Liver (tissue), 9 donors: ENCODE measurements around the gene CNTN5. TPM values are rescaled to one million over a fixed set of nuclear protein-coding genes. Genes with fewer than 3 reads are reported as not detected.

ENCODE experiments used
- DNase-seq: peaks from one replicate; pipeline ENCODE4 v3.0.0-alpha.2; 2017; ENCODE audit warnings: low spot score
- H3K27ac ChIP-seq, 2 donors: one replicate each; pipeline ENCODE4 v1.7.0; 2013; ENCODE audit warnings: inconsistent platforms in 2 of 2, low read length in 2 of 2, control low read depth in 1 of 2, low read depth in 1 of 2, mild to moderate bottlenecking in 1 of 2
- H3K27me3 ChIP-seq, 4 donors: one replicate each; pipeline versions ENCODE4 v1.6.1 to v1.7.0; 2013; ENCODE audit warnings: low read length in 3 of 4, inconsistent platforms in 1 of 4, mild to moderate bottlenecking in 1 of 4, moderate library complexity in 1 of 4; ENCODE audit not compliant: control insufficient read depth in 4 of 4, insufficient read depth in 4 of 4
- H3K36me3 ChIP-seq, 4 donors: one replicate each; pipeline versions ENCODE4 v1.6.1 to v1.7.0; 2013; ENCODE audit warnings: low read length in 3 of 4, mild to moderate bottlenecking in 3 of 4, low read depth in 1 of 4, moderate library complexity in 1 of 4; ENCODE audit not compliant: control insufficient read depth in 4 of 4, insufficient read depth in 3 of 4
- H3K4me1 ChIP-seq, 4 donors: one replicate each; pipeline versions ENCODE4 v1.6.1 to v1.7.0; 2013; ENCODE audit warnings: low read length in 3 of 4, mild to moderate bottlenecking in 3 of 4, moderate library complexity in 1 of 4; ENCODE audit not compliant: control insufficient read depth in 4 of 4, insufficient read depth in 4 of 4
- H3K4me3 ChIP-seq, 3 donors: one replicate each; pipeline versions ENCODE4 v1.6.1 to v1.7.0; 2013; ENCODE audit warnings: low read length in 3 of 3, control low read depth in 1 of 3, low read depth in 1 of 3, mild to moderate bottlenecking in 1 of 3
- H3K9ac ChIP-seq, 2 donors: one replicate each; pipeline ENCODE4 v1.7.0; 2013; ENCODE audit warnings: low read length in 2 of 2, mild to moderate bottlenecking in 2 of 2, moderate library complexity in 2 of 2, control low read depth in 1 of 2, low read depth in 1 of 2
- H3K9me3 ChIP-seq, 4 donors: one replicate each; pipeline versions ENCODE4 v1.6.1 to v1.7.0; 2013; ENCODE audit warnings: low read length in 3 of 4; ENCODE audit not compliant: control insufficient read depth in 4 of 4
- EGR1 ChIP-seq, 2 donors: IDR thresholded peaks; 2 replicates each; pipeline ENCODE4 v1.6.1; 2016 to 2018; ENCODE audit warnings: antibody characterized with exemption in 2 of 2, low read depth in 2 of 2
- FOXA1 ChIP-seq: IDR thresholded peaks from 2 replicates; pipeline ENCODE4 v1.6.1; 2016; ENCODE audit warnings: antibody characterized with exemption
- FOXA2 ChIP-seq: IDR thresholded peaks from 2 replicates; pipeline ENCODE4 v1.6.1; 2016; ENCODE audit warnings: antibody characterized with exemption
- GABPA ChIP-seq, 2 donors: IDR thresholded peaks in 1 of 2; conservative IDR thresholded peaks in 1 of 2; 2 replicates each; pipeline ENCODE4 v1.6.1; 2016; ENCODE audit warnings: antibody characterized with exemption in 2 of 2, mild to moderate bottlenecking in 1 of 2, moderate library complexity in 1 of 2
- HNF4A ChIP-seq, 2 donors: conservative IDR thresholded peaks; 2 replicates each; pipeline ENCODE4 v1.6.1; 2016; ENCODE audit warnings: antibody characterized with exemption in 2 of 2, mild to moderate bottlenecking in 2 of 2
- HNF4G ChIP-seq: IDR thresholded peaks from 2 replicates; pipeline ENCODE4 v1.6.1; 2016; ENCODE audit warnings: antibody characterized with exemption
- NR2F2 ChIP-seq: IDR thresholded peaks from 2 replicates; pipeline ENCODE4 v1.6.1; 2016; ENCODE audit warnings: antibody characterized with exemption
- RAD21 ChIP-seq, 2 donors: IDR thresholded peaks; 2 replicates each; pipeline ENCODE4 v1.6.1; 2016; ENCODE audit warnings: antibody characterized with exemption in 2 of 2, mild to moderate bottlenecking in 2 of 2
- RXRA ChIP-seq, 2 donors: IDR thresholded peaks; 2 replicates each; pipeline ENCODE4 v1.6.1; 2017 to 2018; ENCODE audit warnings: antibody characterized with exemption in 2 of 2, mild to moderate bottlenecking in 1 of 2
- SP1 ChIP-seq: IDR thresholded peaks from 2 replicates; pipeline ENCODE4 v1.6.1; 2018; ENCODE audit warnings: antibody characterized with exemption, mild to moderate bottlenecking
- TAF1 ChIP-seq: conservative IDR thresholded peaks from 2 replicates; pipeline ENCODE4 v1.6.1; 2016; ENCODE audit warnings: antibody characterized with exemption, mild to moderate bottlenecking
- YY1 ChIP-seq: IDR thresholded peaks from 2 replicates; pipeline ENCODE4 v1.6.1; 2016; ENCODE audit warnings: antibody characterized with exemption, mild to moderate bottlenecking
- whole genome bisulfite sequencing: extraction: QIAGEN DNeasy Blood & Tissue Kit; methylation state at CpG from one replicate; pipeline ENCODE4 v1.1.7; 2013; 5-methylcytosine and 5-hydroxymethylcytosine counted together
- polyA plus RNA-seq, 2 donors: library from polyadenylated mRNA; stranded (reverse) in 1 of 2; unstranded in 1 of 2; fragments of 200-250 nt in 1 of 2; fragments of >200 nt in 1 of 2; fragmentation: Nextera tagmentation in 1 of 2; extraction: Ambion mirVana in 1 of 2; gene quantifications; one replicate each; pipeline versions ENCODE4 v1.2.1 to v1.2.3, GENCODE V29; 2013 to 2015
- total RNA-seq, 2 donors: library from RNA; depleted of rRNA; stranded (reverse); fragments of >200 nt; gene quantifications; one replicate each; pipeline ENCODE4 v1.2.3, GENCODE V29; 2014
- TF ChIP-seq, protein P1 (sequence below): fragments of 150-350 bp; IDR thresholded peaks from 2 replicates; pipeline ENCODE4 v1.5.1; 2017; ENCODE audit warnings: improper control_type of control experiment, low read depth, low read length; ENCODE audit not compliant: missing input control
- TF ChIP-seq, protein P2 (sequence below): IDR thresholded peaks from 2 replicates; pipeline ENCODE4 v1.6.1; 2016; ENCODE audit warnings: antibody characterized with exemption
- TF ChIP-seq, protein P3 (sequence below): IDR thresholded peaks from 2 replicates; pipeline ENCODE4 v1.6.1; 2016; ENCODE audit warnings: antibody characterized with exemption
- TF ChIP-seq, protein P4 (sequence below): IDR thresholded peaks from 2 replicates; pipeline ENCODE4 v1.6.1; 2016; ENCODE audit warnings: antibody characterized with exemption, mild to moderate bottlenecking
- TF ChIP-seq, protein P5 (sequence below): IDR thresholded peaks from 2 replicates; pipeline ENCODE4 v1.6.1; 2016; ENCODE audit warnings: antibody characterized with exemption
- donor health status: healthy.
- donor health status: healthy.
- donor health status: healthy.
- donor health status: healthy.
- donor health status: healthy.

Gene CNTN5
- total and polyA plus RNA-seq, 4 donors, result 0.01 to 0.08 (median 0.04) TPM

DNA sequence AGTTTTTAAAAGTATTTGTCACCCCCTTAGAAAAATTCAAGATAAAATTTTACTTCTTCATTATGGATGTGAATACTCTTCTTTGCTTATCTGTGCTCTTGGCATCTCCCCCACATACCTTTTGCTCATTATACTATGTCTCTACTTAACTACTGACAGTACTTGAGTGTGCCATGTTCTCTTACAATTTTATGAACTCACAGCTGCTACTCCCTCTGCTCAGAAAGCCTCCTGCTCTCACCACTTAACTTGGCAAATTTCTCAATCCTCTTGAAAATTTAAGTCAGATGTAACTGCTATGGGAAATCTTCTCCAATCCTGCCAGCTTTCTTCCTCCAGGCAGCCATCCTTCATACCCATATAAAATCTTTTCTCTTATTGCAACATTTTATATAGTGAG lies 163.4 kb downstream of the CNTN5 start:
- no peak overlapping the region for H3K9ac ChIP-seq
- peaks cover 0 to 2% (median 0%) of the 10 kb centered on the region in 4 donors for H3K4me1 ChIP-seq
- TF ChIP-seq RXRA (IDR thresholded peaks at IDR 0.05) (no peak), RAD21 (IDR thresholded peaks at IDR 0.05) (no peak), GABPA (IDR thresholded peaks at IDR 0.05 in 1 of 2, conservative IDR thresholded peaks at IDR 0.05 in 1 of 2) (no peak), SP1 (no peak), NR2F2 (no peak), FOXA1 (no peak), EGR1 (IDR thresholded peaks at IDR 0.05; ENCODE audit: low read depth in 2 of 2) (no peak), HNF4G (no peak), HNF4A (conservative IDR thresholded peaks at IDR 0.05) (no peak), TAF1 (no peak), YY1 (no peak), FOXA2 (no peak)
- TF ChIP-seq, protein P1, sequence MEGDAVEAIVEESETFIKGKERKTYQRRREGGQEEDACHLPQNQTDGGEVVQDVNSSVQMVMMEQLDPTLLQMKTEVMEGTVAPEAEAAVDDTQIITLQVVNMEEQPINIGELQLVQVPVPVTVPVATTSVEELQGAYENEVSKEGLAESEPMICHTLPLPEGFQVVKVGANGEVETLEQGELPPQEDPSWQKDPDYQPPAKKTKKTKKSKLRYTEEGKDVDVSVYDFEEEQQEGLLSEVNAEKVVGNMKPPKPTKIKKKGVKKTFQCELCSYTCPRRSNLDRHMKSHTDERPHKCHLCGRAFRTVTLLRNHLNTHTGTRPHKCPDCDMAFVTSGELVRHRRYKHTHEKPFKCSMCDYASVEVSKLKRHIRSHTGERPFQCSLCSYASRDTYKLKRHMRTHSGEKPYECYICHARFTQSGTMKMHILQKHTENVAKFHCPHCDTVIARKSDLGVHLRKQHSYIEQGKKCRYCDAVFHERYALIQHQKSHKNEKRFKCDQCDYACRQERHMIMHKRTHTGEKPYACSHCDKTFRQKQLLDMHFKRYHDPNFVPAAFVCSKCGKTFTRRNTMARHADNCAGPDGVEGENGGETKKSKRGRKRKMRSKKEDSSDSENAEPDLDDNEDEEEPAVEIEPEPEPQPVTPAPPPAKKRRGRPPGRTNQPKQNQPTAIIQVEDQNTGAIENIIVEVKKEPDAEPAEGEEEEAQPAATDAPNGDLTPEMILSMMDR, result no peak
- TF ChIP-seq, protein P2, sequence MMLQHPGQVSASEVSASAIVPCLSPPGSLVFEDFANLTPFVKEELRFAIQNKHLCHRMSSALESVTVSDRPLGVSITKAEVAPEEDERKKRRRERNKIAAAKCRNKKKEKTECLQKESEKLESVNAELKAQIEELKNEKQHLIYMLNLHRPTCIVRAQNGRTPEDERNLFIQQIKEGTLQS, result no peak
- TF ChIP-seq, protein P3, sequence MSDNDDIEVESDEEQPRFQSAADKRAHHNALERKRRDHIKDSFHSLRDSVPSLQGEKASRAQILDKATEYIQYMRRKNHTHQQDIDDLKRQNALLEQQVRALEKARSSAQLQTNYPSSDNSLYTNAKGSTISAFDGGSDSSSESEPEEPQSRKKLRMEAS, result no peak
- TF ChIP-seq, protein P4, sequence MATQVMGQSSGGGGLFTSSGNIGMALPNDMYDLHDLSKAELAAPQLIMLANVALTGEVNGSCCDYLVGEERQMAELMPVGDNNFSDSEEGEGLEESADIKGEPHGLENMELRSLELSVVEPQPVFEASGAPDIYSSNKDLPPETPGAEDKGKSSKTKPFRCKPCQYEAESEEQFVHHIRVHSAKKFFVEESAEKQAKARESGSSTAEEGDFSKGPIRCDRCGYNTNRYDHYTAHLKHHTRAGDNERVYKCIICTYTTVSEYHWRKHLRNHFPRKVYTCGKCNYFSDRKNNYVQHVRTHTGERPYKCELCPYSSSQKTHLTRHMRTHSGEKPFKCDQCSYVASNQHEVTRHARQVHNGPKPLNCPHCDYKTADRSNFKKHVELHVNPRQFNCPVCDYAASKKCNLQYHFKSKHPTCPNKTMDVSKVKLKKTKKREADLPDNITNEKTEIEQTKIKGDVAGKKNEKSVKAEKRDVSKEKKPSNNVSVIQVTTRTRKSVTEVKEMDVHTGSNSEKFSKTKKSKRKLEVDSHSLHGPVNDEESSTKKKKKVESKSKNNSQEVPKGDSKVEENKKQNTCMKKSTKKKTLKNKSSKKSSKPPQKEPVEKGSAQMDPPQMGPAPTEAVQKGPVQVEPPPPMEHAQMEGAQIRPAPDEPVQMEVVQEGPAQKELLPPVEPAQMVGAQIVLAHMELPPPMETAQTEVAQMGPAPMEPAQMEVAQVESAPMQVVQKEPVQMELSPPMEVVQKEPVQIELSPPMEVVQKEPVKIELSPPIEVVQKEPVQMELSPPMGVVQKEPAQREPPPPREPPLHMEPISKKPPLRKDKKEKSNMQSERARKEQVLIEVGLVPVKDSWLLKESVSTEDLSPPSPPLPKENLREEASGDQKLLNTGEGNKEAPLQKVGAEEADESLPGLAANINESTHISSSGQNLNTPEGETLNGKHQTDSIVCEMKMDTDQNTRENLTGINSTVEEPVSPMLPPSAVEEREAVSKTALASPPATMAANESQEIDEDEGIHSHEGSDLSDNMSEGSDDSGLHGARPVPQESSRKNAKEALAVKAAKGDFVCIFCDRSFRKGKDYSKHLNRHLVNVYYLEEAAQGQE, result no peak
- H3K27ac ChIP-seq, result no peak overlapping the region
- H3K9me3 ChIP-seq, result no peaks in the 10 kb centered on the region
- no peaks in the 10 kb centered on the region for H3K36me3 ChIP-seq
- H3K4me3 ChIP-seq, result no peak overlapping the region
- no peaks in the 10 kb centered on the region for H3K27me3 ChIP-seq
- no peak for DNase-seq

DNA sequence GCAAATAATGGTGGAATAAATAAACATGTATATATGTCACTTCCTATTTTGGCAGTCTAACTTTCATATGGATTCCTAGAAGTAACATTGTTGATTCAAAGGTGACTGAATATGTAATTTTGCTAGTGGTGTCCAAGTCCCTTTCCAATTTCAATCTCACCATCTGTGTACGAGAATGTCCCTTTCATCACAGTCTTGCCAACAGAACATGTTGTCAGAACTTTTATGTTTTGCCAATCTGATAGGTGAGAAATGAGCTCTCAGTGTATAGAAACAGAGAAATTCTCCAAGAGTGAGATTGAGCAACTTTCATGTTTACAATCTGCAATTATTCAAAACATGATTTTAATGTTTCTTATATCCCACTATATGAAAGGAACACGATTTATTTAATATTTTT lies 167.5 kb downstream of the CNTN5 start:
- 56% methylated on average over 2 of the region's 2 CpGs for WGBS
- no peaks in the 10 kb centered on the region for H3K36me3 ChIP-seq
- TF ChIP-seq, protein P5, sequence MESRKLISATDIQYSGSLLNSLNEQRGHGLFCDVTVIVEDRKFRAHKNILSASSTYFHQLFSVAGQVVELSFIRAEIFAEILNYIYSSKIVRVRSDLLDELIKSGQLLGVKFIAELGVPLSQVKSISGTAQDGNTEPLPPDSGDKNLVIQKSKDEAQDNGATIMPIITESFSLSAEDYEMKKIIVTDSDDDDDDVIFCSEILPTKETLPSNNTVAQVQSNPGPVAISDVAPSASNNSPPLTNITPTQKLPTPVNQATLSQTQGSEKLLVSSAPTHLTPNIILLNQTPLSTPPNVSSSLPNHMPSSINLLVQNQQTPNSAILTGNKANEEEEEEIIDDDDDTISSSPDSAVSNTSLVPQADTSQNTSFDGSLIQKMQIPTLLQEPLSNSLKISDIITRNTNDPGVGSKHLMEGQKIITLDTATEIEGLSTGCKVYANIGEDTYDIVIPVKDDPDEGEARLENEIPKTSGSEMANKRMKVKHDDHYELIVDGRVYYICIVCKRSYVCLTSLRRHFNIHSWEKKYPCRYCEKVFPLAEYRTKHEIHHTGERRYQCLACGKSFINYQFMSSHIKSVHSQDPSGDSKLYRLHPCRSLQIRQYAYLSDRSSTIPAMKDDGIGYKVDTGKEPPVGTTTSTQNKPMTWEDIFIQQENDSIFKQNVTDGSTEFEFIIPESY, result no peak
- TF ChIP-seq EGR1 (IDR thresholded peaks at IDR 0.05; ENCODE audit: low read depth in 2 of 2), result no peak
- no peak for TF ChIP-seq HNF4A (conservative IDR thresholded peaks at IDR 0.05)

More for the DNA sequence above, 167.5 kb downstream of the CNTN5 start:
- H3K4me1 ChIP-seq, result peaks cover 0 to 2% (median 0%) of the 10 kb centered on the region in 4 donors
- H3K9ac ChIP-seq, result no peak overlapping the region
- no peak overlapping the region for H3K4me3 ChIP-seq
- no peak overlapping the region for H3K27ac ChIP-seq
- no peaks in the 10 kb centered on the region for H3K9me3 ChIP-seq
- no peaks in the 10 kb centered on the region for H3K27me3 ChIP-seq
- DNase-seq, result no peak
